K562 (cell line): ENCODE results near the gene PITHD1. TPM values are rescaled to one million over a fixed set of nuclear protein-coding genes. Genes with fewer than 3 reads are reported as not detected.

ENCODE experiments used
- CHD1 ChIP-seq: fragments of 200-600 bp; sonication (generic); IDR thresholded peaks from one replicate; pipeline ENCODE4 v1.6.1; 2012; ENCODE audit warnings: mild to moderate bottlenecking, moderate library complexity, low read length, inconsistent platforms
- RBM34 ChIP-seq: fragments of 200-400 bp; formaldehyde crosslinking; IDR thresholded peaks from 2 replicates; pipeline ENCODE4 v1.6.1; 2018; ENCODE audit warnings: low read length, borderline replicate concordance; ENCODE audit not compliant: insufficient read depth
- TOE1 ChIP-seq, 2 experiments: fragments of 450-650 bp in 1 of 2; sonication (generic) in 1 of 2; formaldehyde crosslinking in 1 of 2; IDR thresholded peaks; 2 replicates each; pipeline versions ENCODE4 v1.7.1 to v1.8.0; 2016 to 2022; ENCODE audit warnings: borderline replicate concordance in 2 of 2, mild to moderate bottlenecking in 2 of 2, antibody characterized with exemption in 1 of 2, inconsistent platforms in 1 of 2, low read depth in 1 of 2, missing genetic modification reagents in 1 of 2, moderate library complexity in 1 of 2
- ZNF436 ChIP-seq: fragments of 250-450, 450-650 bp; sonication (Bioruptor Pico); formaldehyde crosslinking; IDR thresholded peaks from 2 replicates; pipeline ENCODE4 v1.7.0; 2020; ENCODE audit warnings: mild to moderate bottlenecking
- polyA plus RNA-seq, 8 experiments: library from polyadenylated mRNA; depleted of rRNA in 4 of 8; stranded (reverse) in 5 of 8; unstranded in 3 of 8; fragments of >200 nt; fragmentation: Nextera tagmentation in 2 of 8; fragmentation: Illumina TruSeq in 1 of 8; extraction: Ambion mirVana in 2 of 8; extraction: Trizol in 1 of 8; gene quantifications; 2 replicates each; pipeline versions ENCODE4 v1.2.1 to v1.2.3, GENCODE V29; 2011 to 2014; ENCODE audit warnings: inconsistent platforms in 1 of 8, missing spikeins in 1 of 8
- total RNA-seq, 7 experiments: library from RNA; depleted of rRNA in 6 of 7; stranded (reverse); fragments of >200 nt in 6 of 7; fragmentation: Illumina TruSeq in 2 of 7; extraction: Trizol in 2 of 7; gene quantifications; 2 replicates each; pipeline versions ENCODE4 v1.2.1 to v1.2.3, GENCODE V29; 2011 to 2021; ENCODE audit warnings: low replicate concordance in 1 of 7
- TF ChIP-seq, protein P1 (sequence below), 2 experiments: fragments of 450-650 bp in 1 of 2; sonication (generic) in 1 of 2; formaldehyde crosslinking in 1 of 2; IDR thresholded peaks in 1 of 2; conservative IDR thresholded peaks in 1 of 2; 2 replicates each; pipeline versions ENCODE4 v1.6.1 to v1.8.1; 2016 to 2023; ENCODE audit warnings: mild to moderate bottlenecking in 2 of 2, moderate library complexity in 2 of 2, inconsistent platforms in 1 of 2, missing genetic modification reagents in 1 of 2
- TF ChIP-seq, protein P2 (sequence below): IDR thresholded peaks from 2 replicates; pipeline ENCODE4 v1.6.1; 2011; ENCODE audit warnings: borderline replicate concordance, low read depth, mild to moderate bottlenecking, moderate library complexity, low read length; ENCODE audit not compliant: insufficient read depth, poor library complexity, severe bottlenecking

Gene PITHD1
- total and polyA plus RNA-seq, 9 of the 15 experiments (the other 6 are each of a cell fraction or from before 2014, with no cell fraction given): 46.5 to 175 (median 149) TPM

DNA sequence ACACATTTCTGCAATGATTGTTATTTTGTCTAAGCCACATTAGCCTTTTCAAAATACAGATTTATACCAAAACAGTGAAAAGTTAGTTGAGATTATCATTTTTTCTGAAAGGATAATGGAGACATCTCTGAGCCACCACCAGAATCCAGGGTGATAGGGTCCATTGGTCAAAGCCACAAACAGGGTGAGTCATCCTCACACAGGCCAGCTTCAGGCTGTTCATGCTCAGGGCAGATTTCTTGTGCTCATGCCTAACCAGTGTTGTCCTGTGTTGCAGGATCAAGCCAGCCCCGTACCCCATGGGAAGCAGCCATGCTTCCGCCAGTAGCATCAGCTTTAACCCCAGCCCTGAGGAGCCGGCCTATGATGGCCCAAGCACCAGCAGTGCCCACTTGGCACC, 21.5 kb upstream of the PITHD1 start (continued):
- TF ChIP-seq, protein P1, sequence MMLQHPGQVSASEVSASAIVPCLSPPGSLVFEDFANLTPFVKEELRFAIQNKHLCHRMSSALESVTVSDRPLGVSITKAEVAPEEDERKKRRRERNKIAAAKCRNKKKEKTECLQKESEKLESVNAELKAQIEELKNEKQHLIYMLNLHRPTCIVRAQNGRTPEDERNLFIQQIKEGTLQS (IDR thresholded peaks at IDR 0.05): peak; percentile 73
- TF ChIP-seq, protein P1 (CRISPR knock-in tag; conservative IDR thresholded peaks at IDR 0.05): no peak
- no peak for TF ChIP-seq CHD1
- no peak for TF ChIP-seq TOE1 (IDR thresholded peaks at IDR 0.05; ENCODE audit: borderline replicate concordance)
- TF ChIP-seq TOE1 (CRISPR knock-in tag; IDR thresholded peaks at IDR 0.05; ENCODE audit: borderline replicate concordance, low read depth): no peak
- TF ChIP-seq RBM34: no peak
- no peak for TF ChIP-seq ZNF436 (CRISPR knock-in tag)
- TF ChIP-seq, protein P2, sequence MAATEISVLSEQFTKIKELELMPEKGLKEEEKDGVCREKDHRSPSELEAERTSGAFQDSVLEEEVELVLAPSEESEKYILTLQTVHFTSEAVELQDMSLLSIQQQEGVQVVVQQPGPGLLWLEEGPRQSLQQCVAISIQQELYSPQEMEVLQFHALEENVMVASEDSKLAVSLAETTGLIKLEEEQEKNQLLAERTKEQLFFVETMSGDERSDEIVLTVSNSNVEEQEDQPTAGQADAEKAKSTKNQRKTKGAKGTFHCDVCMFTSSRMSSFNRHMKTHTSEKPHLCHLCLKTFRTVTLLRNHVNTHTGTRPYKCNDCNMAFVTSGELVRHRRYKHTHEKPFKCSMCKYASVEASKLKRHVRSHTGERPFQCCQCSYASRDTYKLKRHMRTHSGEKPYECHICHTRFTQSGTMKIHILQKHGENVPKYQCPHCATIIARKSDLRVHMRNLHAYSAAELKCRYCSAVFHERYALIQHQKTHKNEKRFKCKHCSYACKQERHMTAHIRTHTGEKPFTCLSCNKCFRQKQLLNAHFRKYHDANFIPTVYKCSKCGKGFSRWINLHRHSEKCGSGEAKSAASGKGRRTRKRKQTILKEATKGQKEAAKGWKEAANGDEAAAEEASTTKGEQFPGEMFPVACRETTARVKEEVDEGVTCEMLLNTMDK: no peak
- TF ChIP-seq, all 486 proteins: peak for 5
